K562 (cell line): ENCODE measurements around the gene LHX3. TPM values are rescaled to one million over a fixed set of nuclear protein-coding genes. Genes with fewer than 3 reads are reported as not detected.

Source experiments
- C11orf30 ChIP-seq: fragments of 450-650 bp; IDR thresholded peaks from 2 replicates; pipeline ENCODE4 v1.6.1; 2016; ENCODE audit warnings: low read depth, mild to moderate bottlenecking
- FOS ChIP-seq: IDR thresholded peaks from 3 replicates; pipeline ENCODE4 v1.6.1; 2011; ENCODE audit not compliant: insufficient read length; ENCODE audit errors: extremely low read depth
- MTF1 ChIP-seq: fragments of 250-450 bp; sonication (Bioruptor Pico); IDR thresholded peaks from 2 replicates; pipeline ENCODE4 v1.9.0; 2021; ENCODE audit warnings: moderate library complexity, mild to moderate bottlenecking, inconsistent platforms, borderline replicate concordance
- NFRKB ChIP-seq: fragments of 450-650 bp; IDR thresholded peaks from 2 replicates; pipeline ENCODE4 v1.6.1; 2016; ENCODE audit warnings: low read depth
- NFYB ChIP-seq: IDR thresholded peaks from 2 replicates; pipeline ENCODE4 v1.6.1; 2011; ENCODE audit warnings: mild to moderate bottlenecking, moderate library complexity; ENCODE audit not compliant: insufficient read length; ENCODE audit errors: extremely low read depth
- TSC22D4 ChIP-seq: fragments of 450-650 bp; IDR thresholded peaks from 2 replicates; pipeline ENCODE4 v1.6.1; 2016; ENCODE audit warnings: missing genetic modification characterization, missing biosample characterization, control low read depth
- ZC3H8 ChIP-seq: fragments of 450-650 bp; IDR thresholded peaks from 2 replicates; pipeline ENCODE4 v1.6.1; 2017
- ZNF282 ChIP-seq: sonication (generic); formaldehyde crosslinking; IDR thresholded peaks from 2 replicates; pipeline ENCODE4 v1.8.1; 2023; ENCODE audit warnings: missing genetic modification reagents
- ZNF785 ChIP-seq: fragments of 250-450 bp; sonication (Bioruptor Pico); IDR thresholded peaks from 2 replicates; pipeline ENCODE4 v1.4.0; 2020; ENCODE audit warnings: mild to moderate bottlenecking
- polyA plus RNA-seq, 8 experiments: library from polyadenylated mRNA; depleted of rRNA in 4 of 8; stranded (reverse) in 5 of 8; unstranded in 3 of 8; fragments of >200 nt; fragmentation: Nextera tagmentation in 2 of 8; fragmentation: Illumina TruSeq in 1 of 8; extraction: Ambion mirVana in 2 of 8; extraction: Trizol in 1 of 8; gene quantifications; 2 replicates each; pipeline versions ENCODE4 v1.2.1 to v1.2.3, GENCODE V29; 2011 to 2014; ENCODE audit warnings: inconsistent platforms in 1 of 8, missing spikeins in 1 of 8
- total RNA-seq, 7 experiments: library from RNA; depleted of rRNA in 6 of 7; stranded (reverse); fragments of >200 nt in 6 of 7; fragmentation: Illumina TruSeq in 2 of 7; extraction: Trizol in 2 of 7; gene quantifications; 2 replicates each; pipeline versions ENCODE4 v1.2.1 to v1.2.3, GENCODE V29; 2011 to 2021; ENCODE audit warnings: low replicate concordance in 1 of 7
- TF ChIP-seq, protein P1 (sequence below): fragments of 250-450 bp; sonication (Bioruptor Pico); IDR thresholded peaks from 2 replicates; pipeline ENCODE4 v1.8.0; 2021; ENCODE audit warnings: moderate library complexity, mild to moderate bottlenecking, inconsistent platforms
- TF ChIP-seq, protein P2 (sequence below), 2 experiments: fragments of 150-350 bp in 1 of 2; IDR thresholded peaks; 2 replicates each; pipeline ENCODE4 v1.6.1; 2012 to 2016; ENCODE audit warnings: low read depth in 2 of 2, low read length in 2 of 2, mild to moderate bottlenecking in 1 of 2, moderate library complexity in 1 of 2
- TF ChIP-seq, protein P3 (sequence below), 2 experiments: fragments of 450-650 bp in 1 of 2; sonication (generic) in 1 of 2; formaldehyde crosslinking in 1 of 2; IDR thresholded peaks in 1 of 2; conservative IDR thresholded peaks in 1 of 2; 2 replicates each; pipeline versions ENCODE4 v1.6.1 to v1.8.1; 2016 to 2023; ENCODE audit warnings: mild to moderate bottlenecking in 2 of 2, moderate library complexity in 2 of 2, inconsistent platforms in 1 of 2, missing genetic modification reagents in 1 of 2
- TF ChIP-seq, protein P4 (sequence below), 2 experiments: fragments of 450-650 bp; IDR thresholded peaks; 2 replicates each; pipeline ENCODE4 v1.6.1; 2016; ENCODE audit warnings: mild to moderate bottlenecking in 2 of 2, borderline replicate concordance in 1 of 2, low read depth in 1 of 2, moderate library complexity in 1 of 2

The LHX3 gene
- total and polyA plus RNA-seq, 9 of the 15 experiments (the other 6 are each of a cell fraction or from before 2014, with no cell fraction given) = 0.09 TPM; not detected in 8

DNA sequence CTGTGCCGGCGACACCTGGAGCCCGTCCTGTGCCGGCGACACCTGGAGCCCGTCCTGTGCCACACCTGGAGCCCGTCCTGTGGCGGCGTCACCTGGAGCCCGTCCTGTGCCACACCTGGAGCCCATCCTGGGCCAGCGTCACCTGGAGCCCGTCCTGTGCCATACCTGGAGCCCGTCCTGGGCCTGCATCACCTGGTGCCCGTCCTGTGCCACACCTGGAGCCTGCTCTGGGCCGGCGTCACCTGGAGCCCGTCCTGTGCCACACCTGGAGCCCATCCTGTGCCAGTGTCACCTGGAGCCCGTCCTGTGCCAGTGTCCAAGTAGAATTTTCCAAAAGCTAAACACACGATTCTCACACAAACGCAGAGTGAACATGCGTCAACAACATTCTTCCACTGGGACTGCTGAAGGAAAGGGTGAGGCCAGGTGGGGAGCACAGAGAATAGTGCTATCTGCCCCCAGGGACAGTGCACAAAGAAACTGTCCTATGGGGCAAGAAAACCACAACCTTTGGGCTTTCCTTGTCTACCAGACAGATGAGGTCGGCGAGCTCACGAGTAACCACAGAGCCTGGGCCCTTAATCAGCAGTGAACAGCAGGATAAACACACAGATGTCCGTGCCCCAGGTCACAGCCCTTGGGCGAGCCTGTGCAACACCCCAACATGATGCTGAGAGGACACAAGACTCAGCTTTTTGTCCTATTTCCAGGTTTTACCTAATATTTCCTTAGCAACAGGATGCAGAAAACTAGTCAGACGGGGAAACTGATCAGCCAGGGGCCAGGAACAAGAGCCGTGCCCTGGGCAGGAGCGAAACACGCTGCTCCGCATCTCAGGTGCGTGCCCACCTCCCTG lies 32.8 kb upstream of the LHX3 start (continued):
- TF ChIP-seq FOS (no peak), NFRKB (no peak), MTF1 (no peak), ZC3H8 (no peak), ZNF785 (CRISPR knock-in tag) (no peak), NFYB (no peak), ZNF282 (no peak), C11orf30 (no peak), TSC22D4 (no peak)
- TF ChIP-seq, protein P1, sequence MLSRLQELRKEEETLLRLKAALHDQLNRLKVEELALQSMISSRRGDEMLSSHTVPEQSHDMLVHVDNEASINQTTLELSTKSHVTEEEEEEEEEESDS = no peak
- TF ChIP-seq, protein P2, sequence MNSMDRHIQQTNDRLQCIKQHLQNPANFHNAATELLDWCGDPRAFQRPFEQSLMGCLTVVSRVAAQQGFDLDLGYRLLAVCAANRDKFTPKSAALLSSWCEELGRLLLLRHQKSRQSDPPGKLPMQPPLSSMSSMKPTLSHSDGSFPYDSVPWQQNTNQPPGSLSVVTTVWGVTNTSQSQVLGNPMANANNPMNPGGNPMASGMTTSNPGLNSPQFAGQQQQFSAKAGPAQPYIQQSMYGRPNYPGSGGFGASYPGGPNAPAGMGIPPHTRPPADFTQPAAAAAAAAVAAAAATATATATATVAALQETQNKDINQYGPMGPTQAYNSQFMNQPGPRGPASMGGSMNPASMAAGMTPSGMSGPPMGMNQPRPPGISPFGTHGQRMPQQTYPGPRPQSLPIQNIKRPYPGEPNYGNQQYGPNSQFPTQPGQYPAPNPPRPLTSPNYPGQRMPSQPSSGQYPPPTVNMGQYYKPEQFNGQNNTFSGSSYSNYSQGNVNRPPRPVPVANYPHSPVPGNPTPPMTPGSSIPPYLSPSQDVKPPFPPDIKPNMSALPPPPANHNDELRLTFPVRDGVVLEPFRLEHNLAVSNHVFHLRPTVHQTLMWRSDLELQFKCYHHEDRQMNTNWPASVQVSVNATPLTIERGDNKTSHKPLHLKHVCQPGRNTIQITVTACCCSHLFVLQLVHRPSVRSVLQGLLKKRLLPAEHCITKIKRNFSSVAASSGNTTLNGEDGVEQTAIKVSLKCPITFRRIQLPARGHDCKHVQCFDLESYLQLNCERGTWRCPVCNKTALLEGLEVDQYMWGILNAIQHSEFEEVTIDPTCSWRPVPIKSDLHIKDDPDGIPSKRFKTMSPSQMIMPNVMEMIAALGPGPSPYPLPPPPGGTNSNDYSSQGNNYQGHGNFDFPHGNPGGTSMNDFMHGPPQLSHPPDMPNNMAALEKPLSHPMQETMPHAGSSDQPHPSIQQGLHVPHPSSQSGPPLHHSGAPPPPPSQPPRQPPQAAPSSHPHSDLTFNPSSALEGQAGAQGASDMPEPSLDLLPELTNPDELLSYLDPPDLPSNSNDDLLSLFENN (IDR thresholded peaks at IDR 0.05; ENCODE audit: low read depth in 2 of 2, low read length in 2 of 2) = peak in 1 of 2 experiments; percentile 79; a peak in 2 of 4 replicates
- TF ChIP-seq, protein P3, sequence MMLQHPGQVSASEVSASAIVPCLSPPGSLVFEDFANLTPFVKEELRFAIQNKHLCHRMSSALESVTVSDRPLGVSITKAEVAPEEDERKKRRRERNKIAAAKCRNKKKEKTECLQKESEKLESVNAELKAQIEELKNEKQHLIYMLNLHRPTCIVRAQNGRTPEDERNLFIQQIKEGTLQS (IDR thresholded peaks at IDR 0.05) = 0 out of 2 replicates have a peak, but pooled peaks have one; percentile 8
- TF ChIP-seq, protein P3 (CRISPR knock-in tag; conservative IDR thresholded peaks at IDR 0.05) = 0 out of 2 replicates have a peak, but pooled peaks have one; percentile 23
- TF ChIP-seq, protein P4, sequence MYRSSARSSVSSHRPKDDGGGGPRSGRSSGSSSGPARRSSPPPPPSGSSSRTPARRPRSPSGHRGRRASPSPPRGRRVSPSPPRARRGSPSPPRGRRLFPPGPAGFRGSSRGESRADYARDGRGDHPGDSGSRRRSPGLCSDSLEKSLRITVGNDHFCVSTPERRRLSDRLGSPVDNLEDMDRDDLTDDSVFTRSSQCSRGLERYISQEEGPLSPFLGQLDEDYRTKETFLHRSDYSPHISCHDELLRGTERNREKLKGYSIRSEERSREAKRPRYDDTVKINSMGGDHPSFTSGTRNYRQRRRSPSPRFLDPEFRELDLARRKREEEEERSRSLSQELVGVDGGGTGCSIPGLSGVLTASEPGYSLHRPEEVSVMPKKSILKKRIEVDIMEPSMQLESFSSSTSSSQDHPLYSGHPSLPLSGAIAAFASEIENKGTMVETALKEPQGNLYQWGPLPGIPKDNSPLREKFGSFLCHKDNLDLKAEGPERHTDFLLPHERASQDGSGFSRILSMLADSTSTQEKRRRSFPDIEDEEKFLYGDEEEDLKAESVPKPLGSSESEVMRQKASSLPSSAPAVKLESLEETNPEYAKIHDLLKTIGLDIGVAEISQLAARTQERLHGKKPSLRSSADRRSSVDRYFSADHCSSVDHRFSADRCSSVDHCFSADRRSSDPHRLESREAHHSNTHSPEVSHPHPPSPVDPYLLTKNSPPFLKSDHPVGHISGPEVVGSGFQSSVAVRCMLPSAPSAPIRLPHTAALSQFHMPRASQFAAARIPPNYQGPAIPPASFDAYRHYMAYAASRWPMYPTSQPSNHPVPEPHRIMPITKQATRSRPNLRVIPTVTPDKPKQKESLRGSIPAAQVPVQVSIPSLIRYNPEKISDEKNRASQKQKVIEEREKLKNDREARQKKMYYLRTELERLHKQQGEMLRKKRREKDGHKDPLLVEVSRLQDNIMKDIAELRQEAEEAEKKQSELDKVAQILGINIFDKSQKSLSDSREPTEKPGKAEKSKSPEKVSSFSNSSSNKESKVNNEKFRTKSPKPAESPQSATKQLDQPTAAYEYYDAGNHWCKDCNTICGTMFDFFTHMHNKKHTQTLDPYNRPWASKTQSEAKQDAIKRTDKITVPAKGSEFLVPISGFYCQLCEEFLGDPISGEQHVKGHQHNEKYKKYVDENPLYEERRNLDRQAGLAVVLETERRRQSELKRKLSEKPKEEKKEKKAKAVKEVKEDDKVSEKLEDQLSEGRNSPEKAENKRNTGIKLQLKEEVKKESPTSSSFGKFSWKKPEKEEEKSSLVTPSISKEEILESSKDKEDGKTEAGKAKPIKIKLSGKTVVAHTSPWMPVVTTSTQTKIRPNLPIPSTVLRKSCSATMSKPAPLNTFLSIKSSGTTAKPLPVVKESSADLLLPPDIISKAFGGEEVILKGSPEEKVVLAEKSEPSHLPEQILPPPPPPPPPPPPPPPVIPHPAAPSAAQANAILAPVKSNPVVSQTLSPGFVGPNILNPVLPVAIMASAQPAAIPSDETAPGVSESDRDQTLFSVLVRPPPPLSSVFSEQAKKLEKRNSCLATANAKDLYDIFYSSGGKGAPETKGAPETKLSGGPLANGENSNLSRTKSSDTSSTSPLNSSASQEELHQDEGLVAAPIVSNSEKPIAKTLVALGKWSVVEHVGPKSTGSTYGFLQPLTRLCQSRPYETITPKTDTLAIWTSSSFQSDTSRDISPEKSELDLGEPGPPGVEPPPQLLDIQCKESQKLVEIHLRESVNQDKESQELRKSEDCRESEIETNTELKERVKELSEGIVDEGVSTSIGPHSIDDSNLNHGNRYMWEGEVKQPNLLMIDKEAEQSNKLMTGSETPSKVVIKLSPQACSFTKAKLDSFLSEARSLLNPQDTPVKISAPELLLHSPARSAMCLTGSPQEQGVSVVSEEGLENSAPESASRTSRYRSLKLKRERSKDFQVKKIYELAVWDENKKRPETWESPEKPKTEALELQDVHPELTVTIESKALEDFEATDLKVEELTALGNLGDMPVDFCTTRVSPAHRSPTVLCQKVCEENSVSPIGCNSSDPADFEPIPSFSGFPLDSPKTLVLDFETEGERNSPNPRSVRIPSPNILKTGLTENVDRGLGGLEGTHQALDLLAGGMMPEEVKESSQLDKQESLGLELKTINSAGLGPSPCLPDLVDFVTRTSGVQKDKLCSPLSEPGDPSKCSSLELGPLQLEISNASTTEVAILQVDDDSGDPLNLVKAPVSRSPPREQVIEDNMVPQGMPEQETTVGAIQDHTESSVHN (IDR thresholded peaks at IDR 0.05; ENCODE audit: borderline replicate concordance in 1 of 2, low read depth in 1 of 2) = no peak
